Kidney epithelial cell (primary cell): Measurements from ENCODE around the gene ADGRG7. TPM values are rescaled to one million over a fixed set of nuclear protein-coding genes. Genes with fewer than 3 reads are reported as not detected.

ENCODE experiments used
- DNase-seq: peaks from one replicate; pipeline ENCODE4 v3.0.0-alpha.2; 2010; ENCODE audit warnings: low read depth
- H3K27me3 ChIP-seq: 2 replicates; pipeline ENCODE4 v1.6.0; 2011; ENCODE audit warnings: low read length; ENCODE audit not compliant: control insufficient read depth, insufficient read depth
- H3K36me3 ChIP-seq: 2 replicates; pipeline ENCODE4 v1.5.1; 2011; ENCODE audit warnings: low read length; ENCODE audit not compliant: control insufficient read depth, insufficient read depth
- H3K4me3 ChIP-seq: 2 replicates; pipeline ENCODE4 v1.5.1; 2011; ENCODE audit warnings: low read depth, mild to moderate bottlenecking, control low read depth, low read length
- total RNA-seq: library from RNA; depleted of rRNA; stranded (reverse); fragments of >200 nt; gene quantifications from 2 replicates; pipeline ENCODE4 v1.2.3, GENCODE V29; 2015
- TF ChIP-seq, protein P1 (sequence below): IDR thresholded peaks from 2 replicates; pipeline ENCODE4 v1.5.1; 2011; ENCODE audit warnings: mild to moderate bottlenecking, moderate library complexity, low read length, control low read depth, inconsistent platforms; ENCODE audit not compliant: insufficient read depth, poor library complexity, severe bottlenecking

ADGRG7 gene
- total RNA-seq, 1 donor from 2014 or later = not detected

DNA sequence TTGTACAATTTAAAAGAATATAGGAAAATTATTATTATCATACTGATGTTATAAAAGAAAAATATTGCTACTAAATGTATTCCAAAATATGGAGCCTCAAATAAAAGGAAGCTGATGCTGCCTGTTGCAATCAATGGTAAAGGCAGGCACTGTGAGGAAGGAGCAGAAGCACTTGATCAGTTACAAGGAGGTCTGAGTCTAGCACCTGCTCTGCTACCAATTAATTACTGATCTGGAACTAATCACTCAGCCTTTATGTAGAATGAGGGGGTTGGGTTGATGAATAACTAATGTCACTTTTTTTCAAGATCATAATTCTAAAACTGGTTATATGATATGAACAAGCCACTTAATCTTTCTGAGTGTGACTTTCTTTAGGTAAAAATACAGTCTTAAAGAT, 5.5 kb downstream of the ADGRG7 start:
- Histone ChIP-seq H3K4me3 (no peak overlapping the region), H3K36me3 (no peaks in the 10 kb centered on the region), H3K27me3 (no peaks in the 10 kb centered on the region)
- TF ChIP-seq, protein P1, sequence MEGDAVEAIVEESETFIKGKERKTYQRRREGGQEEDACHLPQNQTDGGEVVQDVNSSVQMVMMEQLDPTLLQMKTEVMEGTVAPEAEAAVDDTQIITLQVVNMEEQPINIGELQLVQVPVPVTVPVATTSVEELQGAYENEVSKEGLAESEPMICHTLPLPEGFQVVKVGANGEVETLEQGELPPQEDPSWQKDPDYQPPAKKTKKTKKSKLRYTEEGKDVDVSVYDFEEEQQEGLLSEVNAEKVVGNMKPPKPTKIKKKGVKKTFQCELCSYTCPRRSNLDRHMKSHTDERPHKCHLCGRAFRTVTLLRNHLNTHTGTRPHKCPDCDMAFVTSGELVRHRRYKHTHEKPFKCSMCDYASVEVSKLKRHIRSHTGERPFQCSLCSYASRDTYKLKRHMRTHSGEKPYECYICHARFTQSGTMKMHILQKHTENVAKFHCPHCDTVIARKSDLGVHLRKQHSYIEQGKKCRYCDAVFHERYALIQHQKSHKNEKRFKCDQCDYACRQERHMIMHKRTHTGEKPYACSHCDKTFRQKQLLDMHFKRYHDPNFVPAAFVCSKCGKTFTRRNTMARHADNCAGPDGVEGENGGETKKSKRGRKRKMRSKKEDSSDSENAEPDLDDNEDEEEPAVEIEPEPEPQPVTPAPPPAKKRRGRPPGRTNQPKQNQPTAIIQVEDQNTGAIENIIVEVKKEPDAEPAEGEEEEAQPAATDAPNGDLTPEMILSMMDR = no peak
- DNase-seq = no peak

DNA sequence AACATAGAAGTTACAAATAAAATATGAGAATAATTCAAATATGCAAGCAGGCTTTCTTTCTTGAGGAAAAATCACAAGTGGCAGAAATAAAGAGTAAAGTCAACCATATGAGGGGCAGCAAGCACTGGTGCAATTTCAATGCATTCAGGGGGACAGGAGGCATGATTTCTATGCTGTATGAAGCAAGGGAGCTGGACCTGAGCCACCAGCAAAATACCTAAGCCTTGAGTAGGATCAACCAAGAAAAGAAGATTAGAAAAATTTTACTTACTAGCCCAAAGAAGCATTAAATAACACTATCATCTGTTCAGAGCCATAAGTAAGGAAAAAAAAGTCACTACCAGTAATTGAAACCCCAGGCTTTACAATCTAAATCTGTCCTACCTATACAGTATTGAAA, 6.3 kb downstream of the ADGRG7 start:
- TF ChIP-seq, protein P1 = no peak

GRCh38 chr3:100621251-100621650, 11.8 kb downstream of the ADGRG7 start:
- TF ChIP-seq, protein P1 = no peak
- Histone ChIP-seq H3K4me3 (no peak overlapping the region), H3K27me3 (no peaks in the 10 kb centered on the region), H3K36me3 (no peaks in the 10 kb centered on the region)
- no peak for DNase-seq

More for the DNA sequence above, 6.3 kb downstream of the ADGRG7 start:
- Histone ChIP-seq H3K36me3 (no peaks in the 10 kb centered on the region), H3K4me3 (no peak overlapping the region), H3K27me3 (no peaks in the 10 kb centered on the region)
- no peak for DNase-seq

GRCh38 chr3:100627491-100627890, 18.1 kb downstream of the ADGRG7 start:
- TF ChIP-seq, protein P1 = no peak

DNA sequence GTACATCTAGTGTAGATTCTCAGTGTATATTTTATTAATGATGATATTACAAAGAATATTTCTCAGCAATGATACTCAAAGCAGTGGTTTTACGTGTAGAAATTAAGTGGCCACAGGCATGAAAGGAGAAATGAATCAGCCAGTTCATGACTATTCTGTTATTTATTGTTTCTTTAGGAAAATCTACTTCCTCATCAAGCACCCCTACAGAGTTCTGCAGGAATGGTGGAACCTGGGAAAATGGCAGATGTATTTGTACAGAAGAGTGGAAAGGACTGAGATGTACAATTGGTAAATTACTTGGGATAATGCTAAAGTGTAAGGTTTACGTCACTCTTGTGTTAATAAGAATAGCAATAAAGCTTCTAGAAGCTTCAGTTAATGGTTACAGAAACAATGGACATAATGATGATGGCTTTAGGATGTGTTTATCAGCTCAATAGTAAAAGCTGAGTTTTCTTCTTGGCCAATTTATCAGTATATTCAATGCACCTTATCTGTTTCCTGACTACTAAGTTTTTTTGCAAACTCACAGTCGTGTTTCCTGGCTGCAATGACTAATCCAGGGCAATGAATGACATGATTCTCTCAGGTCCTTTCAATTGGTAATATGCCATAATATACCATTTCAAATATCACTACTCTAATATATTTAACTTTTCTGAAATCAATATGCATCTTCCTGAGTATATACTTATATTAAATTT, 20.2 kb downstream of the ADGRG7 start:
- DNase-seq = no peak
- H3K27me3 ChIP-seq = no peaks in the 10 kb centered on the region
- H3K36me3 ChIP-seq = no peaks in the 10 kb centered on the region
- TF ChIP-seq, protein P1 = no peak
- H3K4me3 ChIP-seq = no peak overlapping the region

More at GRCh38 chr3:100627491-100627890, 18.1 kb downstream of the ADGRG7 start:
- no peak for DNase-seq
- no peak overlapping the region for H3K4me3 ChIP-seq
- H3K27me3 ChIP-seq = no peaks in the 10 kb centered on the region
- no peaks in the 10 kb centered on the region for H3K36me3 ChIP-seq

GRCh38 chr3:100630664-100631063, 21.3 kb downstream of the ADGRG7 start:
- Histone ChIP-seq H3K27me3 (no peaks in the 10 kb centered on the region), H3K4me3 (no peak overlapping the region), H3K36me3 (no peaks in the 10 kb centered on the region)
- TF ChIP-seq, protein P1 = no peak
- no peak for DNase-seq
